Spleen (tissue), 11 donors: ENCODE data around the gene EDAR. TPM values are rescaled to one million over a fixed set of nuclear protein-coding genes. Genes with fewer than 3 reads are reported as not detected.
A peak's percentile ranks its signal among the peaks of the same experiment; 100 is the strongest.

ENCODE experiments used
- DNase-seq: peaks from one replicate; pipeline ENCODE4 v3.0.0-alpha.2; 2020
- H3K27ac ChIP-seq, 8 donors: fragments of 200-600 bp; sonication (generic) in 7 of 8; 1 replicate in 4 of 8; 2 replicates in 4 of 8; pipeline versions ENCODE4 v1.5.0 to v1.8.0; 2016 to 2021; ENCODE audit warnings: inconsistent platforms in 4 of 8, mild to moderate bottlenecking in 4 of 8, moderate library complexity in 1 of 8
- H3K27me3 ChIP-seq, 7 donors: fragments of 200-600 bp; sonication (generic) in 6 of 7; replicated peaks in 1 of 7; 1 replicate in 4 of 7; 2 replicates in 3 of 7; pipeline versions ENCODE4 v1.5.0 to v1.8.0; 2016 to 2021; ENCODE audit warnings: inconsistent platforms in 3 of 7, mild to moderate bottlenecking in 1 of 7
- H3K36me3 ChIP-seq, 6 donors: fragments of 200-600 bp; sonication (generic) in 5 of 6; 1 replicate in 4 of 6; 2 replicates in 2 of 6; pipeline versions ENCODE4 v1.5.0 to v1.8.0; 2016 to 2021; ENCODE audit warnings: inconsistent platforms in 2 of 6
- H3K4me1 ChIP-seq, 6 donors: fragments of 200-600 bp; sonication (generic) in 5 of 6; 1 replicate in 3 of 6; 2 replicates in 3 of 6; pipeline versions ENCODE4 v1.5.0 to v1.8.0; 2016 to 2021; ENCODE audit warnings: inconsistent platforms in 3 of 6
- H3K4me3 ChIP-seq, 8 donors: fragments of 200-600 bp; sonication (generic) in 7 of 8; 1 replicate in 4 of 8; 2 replicates in 4 of 8; pipeline versions ENCODE4 v1.5.0 to v1.8.0; 2016 to 2021; ENCODE audit warnings: inconsistent platforms in 4 of 8, mild to moderate bottlenecking in 4 of 8, moderate library complexity in 2 of 8
- H3K9me3 ChIP-seq, 8 donors: fragments of 200-600 bp; sonication (generic) in 7 of 8; 1 replicate in 4 of 8; 2 replicates in 4 of 8; pipeline versions ENCODE4 v1.5.0 to v1.8.0; 2016 to 2021; ENCODE audit warnings: inconsistent platforms in 4 of 8
- POLR2A ChIP-seq, 3 donors: fragments of 450-650 bp; IDR thresholded peaks; one replicate each; pipeline ENCODE4 v1.5.1; 2017; ENCODE audit warnings: antibody characterized with exemption in 3 of 3, mild to moderate bottlenecking in 1 of 3
- POLR2AphosphoS5 ChIP-seq, 3 donors: sonication (generic); formaldehyde crosslinking; IDR thresholded peaks; one replicate each; pipeline ENCODE4 v1.5.1; 2017; ENCODE audit warnings: antibody characterized with exemption in 3 of 3
- WGBS, 5 donors: extraction: QIAGEN DNeasy Blood & Tissue Kit in 3 of 5; methylation state at CpG; one replicate each; pipeline versions ENCODE4 v1.1.5 to v1.1.7; 2013 to 2018; 5-methylcytosine and 5-hydroxymethylcytosine counted together
- intact Hi-C: fragments of 100-400 bp; cut with DNase I; formaldehyde crosslinking; loops from one replicate; pipeline ENCODE4 v1.15.0; 2023; ENCODE audit warnings: low total_unique reads
- polyA plus RNA-seq, 3 donors: library from polyadenylated mRNA; stranded (reverse); fragments of 200-250 nt; gene quantifications; one replicate each; pipeline ENCODE4 v1.2.1, GENCODE V29; 2013
- total RNA-seq, 7 donors: library from RNA; depleted of rRNA in 3 of 7; stranded (reverse); fragments of >200 nt in 3 of 7; fragmentation: NEBNext Ultra II Directional in 4 of 7; extraction: Animal tissue kit (Norgen Biotek cat#: 25700) in 4 of 7; gene quantifications; one replicate each; pipeline versions ENCODE4 v1.1.0 to v1.2.1, GENCODE V29; 2016 to 2021
- TF ChIP-seq, protein P1 (sequence below), 11 experiments: fragments of 200-600 bp in 7 of 11; fragments of 450-650 bp in 4 of 11; sonication (generic) in 4 of 11; IDR thresholded peaks in 8 of 11; conservative IDR thresholded peaks in 3 of 11; 1 replicate in 7 of 11; 2 replicates in 4 of 11; pipeline versions ENCODE4 v1.4.0 to v1.8.0; 2016 to 2021; ENCODE audit warnings: antibody characterized with exemption in 11 of 11, inconsistent platforms in 4 of 11, mild to moderate bottlenecking in 1 of 11
- donor health status: healthy with polysubstance abuse.
- donor health status: DM: no; HTN: no; CAD: no; lungs with moderate emphysema.
- donor health status: DM: no; HTN: no; CAD: no.
- donor health status: Bipolar disorder and iron deficiency.
- donor health status: healthy.
- donor health status: DM: no; HTN: no; CAD: no.
- donor health status: DM: yes; HTN: yes; CAD: no.

The EDAR gene
- total and polyA plus RNA-seq, 10 donors = 0.02 to 0.67 (median 0.15) TPM; not detected in 2

DNA sequence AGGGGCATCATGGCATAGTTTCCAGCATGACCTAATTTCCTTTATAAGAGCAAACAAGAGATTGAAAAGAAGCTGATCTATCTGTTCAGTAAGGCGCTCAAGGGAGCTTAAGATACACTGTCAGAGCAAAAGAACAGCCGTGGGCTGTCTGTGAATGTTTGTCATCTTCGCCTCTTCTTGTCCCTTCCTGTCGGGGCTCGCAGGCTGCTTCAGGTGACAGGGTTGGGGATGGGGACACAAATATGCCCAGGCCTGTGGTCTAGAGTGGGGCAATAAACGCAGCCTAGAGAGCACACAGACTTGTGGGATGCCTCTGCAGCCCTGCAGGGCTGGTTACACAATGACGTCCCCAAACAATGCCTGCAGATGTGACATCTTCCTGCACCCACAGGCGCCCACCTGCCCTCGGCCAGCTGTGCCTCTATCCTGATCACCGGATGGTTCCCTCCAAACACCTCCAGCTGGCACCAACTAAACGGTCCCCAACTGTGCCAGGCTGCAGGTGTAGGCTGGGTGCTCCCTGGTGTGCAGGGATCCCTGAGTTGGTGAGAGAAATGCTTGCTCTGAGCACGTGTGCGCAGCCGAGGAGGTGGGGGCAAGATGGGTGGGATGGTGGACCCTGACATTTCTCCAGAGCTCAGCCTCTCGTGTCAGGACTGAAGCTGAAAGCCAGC lies 72.8 kb downstream of the EDAR start:
- H3K27ac ChIP-seq = no peak overlapping the region
- no peak overlapping the region for H3K4me3 ChIP-seq
- peaks cover 0 to 4% (median 0%) of the 10 kb centered on the region in 7 donors for H3K27me3 ChIP-seq
- H3K4me1 ChIP-seq = no peaks in the 10 kb centered on the region
- intact Hi-C loops = no loop called here
- no peaks in the 10 kb centered on the region for H3K9me3 ChIP-seq
- 59 to 67% (median 65%) methylated on average over 12 to 15 of the region's 15 CpGs for WGBS, 5 donors
- peak; percentile 69 for DNase-seq
- H3K36me3 ChIP-seq = no peaks in the 10 kb centered on the region
- TF ChIP-seq, protein P1, sequence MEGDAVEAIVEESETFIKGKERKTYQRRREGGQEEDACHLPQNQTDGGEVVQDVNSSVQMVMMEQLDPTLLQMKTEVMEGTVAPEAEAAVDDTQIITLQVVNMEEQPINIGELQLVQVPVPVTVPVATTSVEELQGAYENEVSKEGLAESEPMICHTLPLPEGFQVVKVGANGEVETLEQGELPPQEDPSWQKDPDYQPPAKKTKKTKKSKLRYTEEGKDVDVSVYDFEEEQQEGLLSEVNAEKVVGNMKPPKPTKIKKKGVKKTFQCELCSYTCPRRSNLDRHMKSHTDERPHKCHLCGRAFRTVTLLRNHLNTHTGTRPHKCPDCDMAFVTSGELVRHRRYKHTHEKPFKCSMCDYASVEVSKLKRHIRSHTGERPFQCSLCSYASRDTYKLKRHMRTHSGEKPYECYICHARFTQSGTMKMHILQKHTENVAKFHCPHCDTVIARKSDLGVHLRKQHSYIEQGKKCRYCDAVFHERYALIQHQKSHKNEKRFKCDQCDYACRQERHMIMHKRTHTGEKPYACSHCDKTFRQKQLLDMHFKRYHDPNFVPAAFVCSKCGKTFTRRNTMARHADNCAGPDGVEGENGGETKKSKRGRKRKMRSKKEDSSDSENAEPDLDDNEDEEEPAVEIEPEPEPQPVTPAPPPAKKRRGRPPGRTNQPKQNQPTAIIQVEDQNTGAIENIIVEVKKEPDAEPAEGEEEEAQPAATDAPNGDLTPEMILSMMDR (IDR thresholded peaks at IDR 0.05 in 8 of 11, conservative IDR thresholded peaks at IDR 0.05 in 3 of 11) = no peak
- no peak for TF ChIP-seq POLR2AphosphoS5 (IDR thresholded peaks at IDR 0.05)
- TF ChIP-seq POLR2A (IDR thresholded peaks at IDR 0.05) = no peak

DNA sequence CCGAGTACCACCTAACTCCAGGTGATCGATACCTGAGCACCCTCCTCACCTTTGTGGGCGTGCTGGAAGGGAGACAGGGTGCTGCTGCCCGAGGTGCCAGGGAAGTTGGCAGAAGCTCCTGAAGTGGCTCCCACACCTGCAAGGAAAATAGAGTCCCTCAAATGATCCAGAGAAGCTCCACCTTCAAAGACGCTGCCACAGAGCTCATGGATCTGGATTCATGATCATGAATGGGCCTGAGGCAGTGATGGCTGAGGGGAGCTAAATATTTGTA lies 76.5 kb downstream of the EDAR start:
- TF ChIP-seq POLR2A (IDR thresholded peaks at IDR 0.05) (no peak), POLR2AphosphoS5 (IDR thresholded peaks at IDR 0.05) (no peak)
- TF ChIP-seq, protein P1 (IDR thresholded peaks at IDR 0.05 in 8 of 11, conservative IDR thresholded peaks at IDR 0.05 in 3 of 11) = no peak
- no peak overlapping the region for H3K4me3 ChIP-seq
- H3K9me3 ChIP-seq = no peaks in the 10 kb centered on the region
- no peaks in the 10 kb centered on the region for H3K4me1 ChIP-seq
- H3K36me3 ChIP-seq = no peaks in the 10 kb centered on the region
- H3K27me3 ChIP-seq = peaks cover 0 to 4% (median 0%) of the 10 kb centered on the region in 7 donors
- H3K27ac ChIP-seq = no peak overlapping the region
- 80 to 95% (median 88%) methylated on average over 5 of the region's 5 CpGs for WGBS, 5 donors
- no peak for DNase-seq
- intact Hi-C loops = no loop called here

DNA sequence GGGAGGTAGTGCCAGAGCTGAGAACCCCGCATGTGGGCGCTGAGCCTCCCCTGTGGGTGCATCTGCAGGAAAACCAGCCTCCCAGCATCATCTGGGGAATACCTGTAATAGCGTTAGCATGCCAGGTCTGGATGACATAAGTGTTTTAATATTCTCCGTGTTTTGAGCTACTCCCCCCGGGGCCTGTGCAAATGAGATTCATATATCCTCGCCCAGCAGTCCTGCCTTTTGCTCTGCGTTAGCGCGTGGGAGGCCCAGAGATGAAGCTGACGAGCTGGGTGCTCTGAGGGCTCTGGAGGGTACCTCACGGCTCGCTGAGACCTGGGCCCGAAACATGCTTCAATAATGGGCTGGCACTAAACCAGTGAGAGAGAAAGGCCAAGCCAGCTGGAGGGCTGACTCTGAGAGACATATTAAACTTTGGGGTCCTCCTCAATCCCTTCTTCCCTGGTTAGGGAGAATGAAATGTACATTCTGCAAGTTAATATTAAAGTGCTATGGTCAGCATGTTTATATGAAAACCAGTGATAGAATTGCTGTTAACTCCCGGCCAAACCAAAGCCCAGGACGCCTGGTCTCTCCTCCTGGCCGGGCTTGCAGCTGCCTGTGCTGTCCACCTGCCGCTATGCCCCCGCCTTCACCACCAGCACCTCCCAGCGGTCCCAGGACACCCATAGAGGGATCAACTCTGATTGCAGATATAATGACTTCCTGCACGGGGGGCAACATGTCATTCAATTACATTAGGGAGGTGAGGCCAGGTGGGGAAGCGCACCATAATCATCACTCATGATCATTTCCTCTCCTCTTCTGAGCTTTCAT lies 77.0 kb downstream of the EDAR start:
- Histone ChIP-seq H3K9me3 (no peaks in the 10 kb centered on the region), H3K27me3 (peaks cover 0 to 4% (median 0%) of the 10 kb centered on the region in 7 donors), H3K4me3 (no peak overlapping the region), H3K36me3 (no peaks in the 10 kb centered on the region), H3K27ac (no peak overlapping the region), H3K4me1 (no peaks in the 10 kb centered on the region)
- peak; percentile 64 for DNase-seq
- 80 to 88% (median 84%) methylated on average over 21 of the region's 21 CpGs for WGBS, 5 donors
- intact Hi-C loops = no loop called here
- TF ChIP-seq POLR2A (IDR thresholded peaks at IDR 0.05) (no peak), POLR2AphosphoS5 (IDR thresholded peaks at IDR 0.05) (no peak)
- TF ChIP-seq, protein P1 (IDR thresholded peaks at IDR 0.05 in 8 of 11, conservative IDR thresholded peaks at IDR 0.05 in 3 of 11) = no peak

DNA sequence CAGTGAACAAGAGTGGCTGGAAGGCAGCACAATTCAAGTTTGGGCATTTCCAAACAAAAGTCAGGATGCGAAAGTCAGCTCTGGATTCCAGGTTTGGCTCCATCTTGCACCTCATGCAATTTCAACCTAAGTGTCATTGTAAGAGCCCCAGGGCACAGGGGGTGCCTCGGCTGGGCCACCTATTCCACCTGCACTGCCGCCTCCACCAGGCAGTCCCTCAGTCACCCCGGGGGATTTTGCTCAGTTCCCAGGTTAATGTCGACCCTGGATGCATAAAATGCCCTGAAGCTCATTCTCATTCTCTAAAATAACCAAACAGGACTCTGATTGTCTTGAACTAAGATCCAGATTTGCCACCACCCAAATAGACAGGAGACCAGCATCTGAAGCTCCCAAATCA lies 77.6 kb downstream of the EDAR start:
- intact Hi-C loops = no loop called here

More for the DNA sequence above, 77.6 kb downstream of the EDAR start:
- H3K27ac ChIP-seq = no peak overlapping the region
- no peak for TF ChIP-seq POLR2AphosphoS5 (IDR thresholded peaks at IDR 0.05)
- no peak for TF ChIP-seq POLR2A (IDR thresholded peaks at IDR 0.05)
- TF ChIP-seq, protein P1 (IDR thresholded peaks at IDR 0.05 in 8 of 11, conservative IDR thresholded peaks at IDR 0.05 in 3 of 11) = no peak
- peak; percentile 38 for DNase-seq
- 83 to 92% (median 90%) methylated on average over 5 of the region's 5 CpGs for WGBS, 5 donors
- no peaks in the 10 kb centered on the region for H3K9me3 ChIP-seq
- H3K4me1 ChIP-seq = no peaks in the 10 kb centered on the region
- peaks cover 0 to 4% (median 0%) of the 10 kb centered on the region in 7 donors for H3K27me3 ChIP-seq
- no peak overlapping the region for H3K4me3 ChIP-seq
- H3K36me3 ChIP-seq = no peaks in the 10 kb centered on the region
